H1 (cell line): ENCODE results near the gene KRTAP4-5. TPM values are rescaled to one million over a fixed set of nuclear protein-coding genes. Genes with fewer than 3 reads are reported as not detected.

ENCODE experiments used
- BRCA1 ChIP-seq: IDR thresholded peaks from 2 replicates; pipeline ENCODE4 v1.6.1; 2012; ENCODE audit warnings: low read depth, low read length, improper control_type of control experiment
- CBX8 ChIP-seq: fragments of 300-800, 300-1000 bp; sonication (generic); IDR thresholded peaks from 2 replicates; pipeline ENCODE4 v1.7.1; 2016; ENCODE audit warnings: low read depth, low read length, borderline replicate concordance
- CHD7 ChIP-seq: fragments of 300-600 bp; sonication (generic); IDR thresholded peaks from 2 replicates; pipeline ENCODE4 v1.7.1; 2012; ENCODE audit warnings: low read length, moderate library complexity, mild to moderate bottlenecking, inconsistent platforms; ENCODE audit not compliant: insufficient replicate concordance
- EZH2 ChIP-seq: fragments of 200-600 bp; sonication (generic); IDR thresholded peaks from 2 replicates; pipeline ENCODE4 v1.7.1; 2012; ENCODE audit warnings: low read depth, mild to moderate bottlenecking, moderate library complexity, low read length, inconsistent platforms; ENCODE audit not compliant: severe bottlenecking
- PHF8 ChIP-seq: fragments of 200-600 bp; sonication (generic); conservative IDR thresholded peaks from 2 replicates; pipeline ENCODE4 v1.7.1; 2012; ENCODE audit warnings: low read depth, mild to moderate bottlenecking, inconsistent platforms, low read length, moderate library complexity
- RBBP5 ChIP-seq: IDR thresholded peaks from 2 replicates; pipeline ENCODE4 v1.7.1; 2012; ENCODE audit warnings: low read depth, mild to moderate bottlenecking, inconsistent platforms, low read length, moderate library complexity, borderline replicate concordance
- SRF ChIP-seq: IDR thresholded peaks from 2 replicates; pipeline ENCODE4 v1.6.1; 2011; ENCODE audit warnings: mild to moderate bottlenecking, low read depth, low read length, moderate library complexity
- SUZ12 ChIP-seq: fragments of 200-600 bp; sonication (generic); IDR thresholded peaks from 2 replicates; pipeline ENCODE4 v1.6.1; 2012; ENCODE audit warnings: mild to moderate bottlenecking, inconsistent platforms, low read length, moderate library complexity, mixed read lengths
- polyA plus RNA-seq, 7 experiments: library from polyadenylated mRNA; depleted of rRNA in 3 of 7; stranded (reverse) in 5 of 7; unstranded in 2 of 7; fragments of >200 nt in 5 of 7; fragments of 200-250 nt in 2 of 7; gene quantifications; 1 replicate in 5 of 7; 2 replicates in 1 of 7; 4 replicates in 1 of 7; pipeline versions ENCODE4 v1.2.1 to v1.2.3, GENCODE V29; 2011 to 2013; ENCODE audit warnings: missing spikeins in 2 of 7, mixed read lengths in 2 of 7
- total RNA-seq: library from RNA; stranded (reverse); fragmentation: NEBNext Ultra II Directional; extraction: Animal tissue kit (Norgen Biotek cat#: 25700); gene quantifications from 2 replicates; pipeline ENCODE4 v1.2.1, GENCODE V29; 2021

KRTAP4-5 gene
- total and polyA plus RNA-seq, 2 of the 8 experiments (the other 6 are each of a cell fraction or from before 2014, with no cell fraction given): not detected

- TF ChIP-seq CHD7 (no peak), BRCA1 (no peak), SUZ12 (no peak), PHF8 (no peak), SRF (no peak), CBX8 (no peak), EZH2 (no peak), RBBP5 (no peak)
Observed at GRCh38 chr17:41177727-41178271, 28.2 kb upstream of the KRTAP4-5 start, which contains the start of gene KRTAP4-2 (continued).
